K562 (cell line): Measurements from ENCODE around the gene ANKMY2. TPM values are rescaled to one million over a fixed set of nuclear protein-coding genes. Genes with fewer than 3 reads are reported as not detected.
A peak's percentile ranks its signal among the peaks of the same experiment; 100 is the strongest.

Source experiments
- C11orf30 ChIP-seq: fragments of 450-650 bp; IDR thresholded peaks from 2 replicates; pipeline ENCODE4 v1.6.1; 2016; ENCODE audit warnings: low read depth, mild to moderate bottlenecking
- CTBP1 ChIP-seq: fragments of 450-650 bp; IDR thresholded peaks from 2 replicates; pipeline ENCODE4 v1.6.1; 2016; ENCODE audit warnings: borderline replicate concordance
- ESRRB ChIP-seq: fragments of 250-450 bp; sonication (Bioruptor Pico); IDR thresholded peaks from 2 replicates; pipeline ENCODE4 v1.5.0; 2020; ENCODE audit warnings: mild to moderate bottlenecking, moderate library complexity, borderline replicate concordance
- KLF1 ChIP-seq: fragments of 450-650 bp; IDR thresholded peaks from 2 replicates; pipeline ENCODE4 v1.6.1; 2016; ENCODE audit warnings: missing genetic modification characterization, missing compliant biosample characterization
- MAFF ChIP-seq: IDR thresholded peaks from 2 replicates; pipeline ENCODE4 v1.6.1; 2012; ENCODE audit warnings: low read length, improper control_type of control experiment
- MAFG ChIP-seq: fragments of 450-650 bp; conservative IDR thresholded peaks from 2 replicates; pipeline ENCODE4 v1.6.1; 2016; ENCODE audit warnings: missing genetic modification characterization, missing compliant biosample characterization
- MAFK ChIP-seq: IDR thresholded peaks from 2 replicates; pipeline ENCODE4 v1.6.1; 2011; ENCODE audit warnings: low read length, improper control_type of control experiment
- MXI1 ChIP-seq: IDR thresholded peaks from 2 replicates; pipeline ENCODE4 v1.6.1; 2011; ENCODE audit warnings: low read depth, mild to moderate bottlenecking, improper control_type of control experiment, low read length
- TOE1 ChIP-seq, 2 experiments: fragments of 450-650 bp in 1 of 2; sonication (generic) in 1 of 2; formaldehyde crosslinking in 1 of 2; IDR thresholded peaks; 2 replicates each; pipeline versions ENCODE4 v1.7.1 to v1.8.0; 2016 to 2022; ENCODE audit warnings: borderline replicate concordance in 2 of 2, mild to moderate bottlenecking in 2 of 2, antibody characterized with exemption in 1 of 2, inconsistent platforms in 1 of 2, low read depth in 1 of 2, missing genetic modification reagents in 1 of 2, moderate library complexity in 1 of 2
- ZC3H8 ChIP-seq: fragments of 450-650 bp; IDR thresholded peaks from 2 replicates; pipeline ENCODE4 v1.6.1; 2017
- ZNF146 ChIP-seq: IDR thresholded peaks from one replicate; pipeline ENCODE4 v1.6.1; 2018; ENCODE audit warnings: missing compliant biosample characterization; ENCODE audit not compliant: unreplicated experiment
- ZNF23 ChIP-seq: fragments of 250-450 bp; sonication (Bioruptor Pico); IDR thresholded peaks from 2 replicates; pipeline ENCODE4 v1.4.0; 2020; ENCODE audit warnings: mild to moderate bottlenecking
- ZNF561 ChIP-seq: fragments of 450-650 bp; formaldehyde crosslinking; conservative IDR thresholded peaks from 2 replicates; pipeline ENCODE4 v1.4.0; 2020; ENCODE audit warnings: mild to moderate bottlenecking, moderate library complexity
- polyA plus RNA-seq, 8 experiments: library from polyadenylated mRNA; depleted of rRNA in 4 of 8; stranded (reverse) in 5 of 8; unstranded in 3 of 8; fragments of >200 nt; fragmentation: Nextera tagmentation in 2 of 8; fragmentation: Illumina TruSeq in 1 of 8; extraction: Ambion mirVana in 2 of 8; extraction: Trizol in 1 of 8; gene quantifications; 2 replicates each; pipeline versions ENCODE4 v1.2.1 to v1.2.3, GENCODE V29; 2011 to 2014; ENCODE audit warnings: inconsistent platforms in 1 of 8, missing spikeins in 1 of 8
- total RNA-seq, 7 experiments: library from RNA; depleted of rRNA in 6 of 7; stranded (reverse); fragments of >200 nt in 6 of 7; fragmentation: Illumina TruSeq in 2 of 7; extraction: Trizol in 2 of 7; gene quantifications; 2 replicates each; pipeline versions ENCODE4 v1.2.1 to v1.2.3, GENCODE V29; 2011 to 2021; ENCODE audit warnings: low replicate concordance in 1 of 7
- TF ChIP-seq, protein P1 (sequence below): fragments of 450-650 bp; IDR thresholded peaks from 2 replicates; pipeline ENCODE4 v1.6.1; 2017; ENCODE audit warnings: antibody characterized with exemption, mild to moderate bottlenecking
- TF ChIP-seq, protein P2 (sequence below): IDR thresholded peaks from 2 replicates; pipeline ENCODE4 v1.6.1; 2014; ENCODE audit warnings: antibody characterized with exemption
- TF ChIP-seq, protein P3 (sequence below): fragments of 450-650 bp; IDR thresholded peaks from one replicate; pipeline ENCODE4 v1.6.1; 2018; ENCODE audit warnings: mild to moderate bottlenecking, moderate library complexity; ENCODE audit not compliant: partially characterized antibody

Gene ANKMY2
- total and polyA plus RNA-seq, 9 of the 15 experiments (the other 6 are each of a cell fraction or from before 2014, with no cell fraction given) = 38.9 to 71.5 (median 48.8) TPM

DNA sequence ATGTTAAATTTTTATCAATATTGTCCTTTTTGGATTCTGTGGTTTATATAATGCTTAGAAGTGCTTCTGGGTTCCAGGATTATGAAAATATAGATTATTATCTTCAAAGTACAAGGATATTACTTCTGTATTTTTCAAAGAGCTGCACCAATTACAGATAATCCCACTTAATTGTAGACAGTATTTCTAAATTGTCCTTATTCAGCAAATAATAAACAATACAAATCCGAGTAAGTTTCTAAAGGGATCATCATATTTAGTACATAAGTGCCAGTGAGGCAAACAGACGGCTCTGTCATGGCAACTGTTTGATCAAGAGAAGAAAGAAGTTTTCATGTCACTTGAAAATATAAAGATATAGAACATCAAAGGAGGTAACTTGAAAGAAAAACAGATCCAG is 19.2 kb downstream of the ANKMY2 start (continued):
- TF ChIP-seq ZNF23 (CRISPR knock-in tag) (no peak), ZC3H8 (no peak), MAFF (peak; percentile 38; the same call in 1 of the 2 replicates), MAFK (peak; percentile 44; the same call in 1 of the 2 replicates), C11orf30 (peak; percentile 75), ZNF561 (CRISPR knock-in tag) (no peak), MXI1 (no peak), MAFG (tag) (peak; percentile 52), ESRRB (CRISPR knock-in tag) (no peak), ZNF146 (CRISPR knock-in tag) (no peak), TOE1 (IDR thresholded peaks at IDR 0.05; ENCODE audit: borderline replicate concordance) (no peak), TOE1 (CRISPR knock-in tag; IDR thresholded peaks at IDR 0.05; ENCODE audit: borderline replicate concordance, low read depth) (no peak), CTBP1 (no peak), KLF1 (no peak)
- TF ChIP-seq, protein P1, sequence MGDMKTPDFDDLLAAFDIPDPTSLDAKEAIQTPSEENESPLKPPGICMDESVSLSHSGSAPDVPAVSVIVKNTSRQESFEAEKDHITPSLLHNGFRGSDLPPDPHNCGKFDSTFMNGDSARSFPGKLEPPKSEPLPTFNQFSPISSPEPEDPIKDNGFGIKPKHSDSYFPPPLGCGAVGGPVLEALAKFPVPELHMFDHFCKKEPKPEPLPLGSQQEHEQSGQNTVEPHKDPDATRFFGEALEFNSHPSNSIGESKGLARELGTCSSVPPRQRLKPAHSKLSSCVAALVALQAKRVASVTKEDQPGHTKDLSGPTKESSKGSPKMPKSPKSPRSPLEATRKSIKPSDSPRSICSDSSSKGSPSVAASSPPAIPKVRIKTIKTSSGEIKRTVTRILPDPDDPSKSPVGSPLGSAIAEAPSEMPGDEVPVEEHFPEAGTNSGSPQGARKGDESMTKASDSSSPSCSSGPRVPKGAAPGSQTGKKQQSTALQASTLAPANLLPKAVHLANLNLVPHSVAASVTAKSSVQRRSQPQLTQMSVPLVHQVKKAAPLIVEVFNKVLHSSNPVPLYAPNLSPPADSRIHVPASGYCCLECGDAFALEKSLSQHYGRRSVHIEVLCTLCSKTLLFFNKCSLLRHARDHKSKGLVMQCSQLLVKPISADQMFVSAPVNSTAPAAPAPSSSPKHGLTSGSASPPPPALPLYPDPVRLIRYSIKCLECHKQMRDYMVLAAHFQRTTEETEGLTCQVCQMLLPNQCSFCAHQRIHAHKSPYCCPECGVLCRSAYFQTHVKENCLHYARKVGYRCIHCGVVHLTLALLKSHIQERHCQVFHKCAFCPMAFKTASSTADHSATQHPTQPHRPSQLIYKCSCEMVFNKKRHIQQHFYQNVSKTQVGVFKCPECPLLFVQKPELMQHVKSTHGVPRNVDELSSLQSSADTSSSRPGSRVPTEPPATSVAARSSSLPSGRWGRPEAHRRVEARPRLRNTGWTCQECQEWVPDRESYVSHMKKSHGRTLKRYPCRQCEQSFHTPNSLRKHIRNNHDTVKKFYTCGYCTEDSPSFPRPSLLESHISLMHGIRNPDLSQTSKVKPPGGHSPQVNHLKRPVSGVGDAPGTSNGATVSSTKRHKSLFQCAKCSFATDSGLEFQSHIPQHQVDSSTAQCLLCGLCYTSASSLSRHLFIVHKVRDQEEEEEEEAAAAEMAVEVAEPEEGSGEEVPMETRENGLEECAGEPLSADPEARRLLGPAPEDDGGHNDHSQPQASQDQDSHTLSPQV = no peak
- TF ChIP-seq, protein P2, sequence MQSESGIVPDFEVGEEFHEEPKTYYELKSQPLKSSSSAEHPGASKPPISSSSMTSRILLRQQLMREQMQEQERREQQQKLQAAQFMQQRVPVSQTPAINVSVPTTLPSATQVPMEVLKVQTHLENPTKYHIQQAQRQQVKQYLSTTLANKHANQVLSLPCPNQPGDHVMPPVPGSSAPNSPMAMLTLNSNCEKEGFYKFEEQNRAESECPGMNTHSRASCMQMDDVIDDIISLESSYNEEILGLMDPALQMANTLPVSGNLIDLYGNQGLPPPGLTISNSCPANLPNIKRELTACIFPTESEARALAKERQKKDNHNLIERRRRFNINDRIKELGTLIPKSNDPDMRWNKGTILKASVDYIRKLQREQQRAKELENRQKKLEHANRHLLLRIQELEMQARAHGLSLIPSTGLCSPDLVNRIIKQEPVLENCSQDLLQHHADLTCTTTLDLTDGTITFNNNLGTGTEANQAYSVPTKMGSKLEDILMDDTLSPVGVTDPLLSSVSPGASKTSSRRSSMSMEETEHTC = no peak
- TF ChIP-seq, protein P3, sequence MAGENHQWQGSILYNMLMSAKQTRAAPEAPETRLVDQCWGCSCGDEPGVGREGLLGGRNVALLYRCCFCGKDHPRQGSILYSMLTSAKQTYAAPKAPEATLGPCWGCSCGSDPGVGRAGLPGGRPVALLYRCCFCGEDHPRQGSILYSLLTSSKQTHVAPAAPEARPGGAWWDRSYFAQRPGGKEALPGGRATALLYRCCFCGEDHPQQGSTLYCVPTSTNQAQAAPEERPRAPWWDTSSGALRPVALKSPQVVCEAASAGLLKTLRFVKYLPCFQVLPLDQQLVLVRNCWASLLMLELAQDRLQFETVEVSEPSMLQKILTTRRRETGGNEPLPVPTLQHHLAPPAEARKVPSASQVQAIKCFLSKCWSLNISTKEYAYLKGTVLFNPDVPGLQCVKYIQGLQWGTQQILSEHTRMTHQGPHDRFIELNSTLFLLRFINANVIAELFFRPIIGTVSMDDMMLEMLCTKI = no peak
